Breast epithelium (tissue), 3 donors: ENCODE results near the gene FBXL15.
A peak's percentile ranks its signal among the peaks of the same experiment; 100 is the strongest.

Experiments used
- CTCF ChIP-seq, 3 donors: fragments of 450-650 bp; IDR thresholded peaks; one replicate each; pipeline ENCODE4 v1.5.1; 2016 to 2017; ENCODE audit warnings: antibody characterized with exemption in 3 of 3, mild to moderate bottlenecking in 3 of 3, moderate library complexity in 3 of 3
- POLR2A ChIP-seq: fragments of 450-650 bp; IDR thresholded peaks from one replicate; pipeline ENCODE4 v1.6.1; 2016; ENCODE audit warnings: antibody characterized with exemption, mild to moderate bottlenecking, moderate library complexity

GRCh38 chr10:102394079-102394800, 26.4 kb upstream of the FBXL15 start:
- TF ChIP-seq CTCF (IDR thresholded peaks at IDR 0.05) (peak; percentile 84 to 98 (median 97)), POLR2A (peak; percentile 52)
